Subcutaneous adipose tissue (tissue), 4 donors: ENCODE results near the gene PPIH. TPM values are rescaled to one million over a fixed set of nuclear protein-coding genes. Genes with fewer than 3 reads are reported as not detected.

ENCODE experiments used
- total RNA-seq, 4 donors: library from RNA; depleted of rRNA; stranded (reverse); fragments of >200 nt; gene quantifications; one replicate each; pipeline ENCODE4 v1.1.0, GENCODE V29; 2016
- TF ChIP-seq, protein P1 (sequence below): fragments of 450-650 bp; IDR thresholded peaks from one replicate; pipeline ENCODE4 v1.5.1; 2016; ENCODE audit warnings: low read depth, mild to moderate bottlenecking, control low read depth, antibody characterized with exemption, moderate library complexity

The PPIH gene
- total RNA-seq, 4 donors from 2014 or later = 11.9 to 23.6 (median 20.2) TPM

DNA sequence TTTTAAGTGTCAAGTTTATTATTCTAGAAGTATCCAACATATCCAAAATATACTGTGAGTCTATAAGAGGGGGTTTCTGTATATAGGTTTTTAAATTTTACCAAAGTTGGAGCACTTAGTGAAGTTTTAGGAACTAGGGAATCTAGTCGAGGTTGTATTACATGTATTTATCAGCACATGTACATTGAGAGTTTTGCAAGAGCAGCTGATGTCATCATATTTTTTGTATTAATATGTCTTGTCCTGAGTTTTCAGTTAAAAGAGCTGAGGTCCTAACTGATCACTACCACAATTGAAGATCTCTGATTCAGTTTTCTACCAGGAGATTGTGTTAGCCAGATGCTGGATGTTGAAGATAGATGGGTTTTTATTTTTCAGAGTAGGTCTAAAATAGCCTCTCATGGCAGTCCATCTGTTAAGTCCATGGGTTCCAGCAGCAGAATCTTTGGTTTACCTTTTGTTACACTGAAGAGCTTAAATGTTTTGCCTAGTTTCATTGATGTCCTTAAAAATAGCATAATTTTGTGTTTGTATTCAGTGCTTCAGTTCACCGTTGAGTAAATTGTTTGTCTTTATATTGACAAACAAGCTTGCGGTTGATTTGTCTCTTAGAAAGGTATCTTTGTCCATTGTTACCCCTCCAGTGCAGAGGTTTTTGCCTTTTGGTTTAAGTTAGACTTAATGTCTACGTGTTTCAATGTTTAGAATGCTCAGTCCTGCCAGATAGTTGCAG, 40.0 kb downstream of the PPIH start:
- TF ChIP-seq, protein P1, sequence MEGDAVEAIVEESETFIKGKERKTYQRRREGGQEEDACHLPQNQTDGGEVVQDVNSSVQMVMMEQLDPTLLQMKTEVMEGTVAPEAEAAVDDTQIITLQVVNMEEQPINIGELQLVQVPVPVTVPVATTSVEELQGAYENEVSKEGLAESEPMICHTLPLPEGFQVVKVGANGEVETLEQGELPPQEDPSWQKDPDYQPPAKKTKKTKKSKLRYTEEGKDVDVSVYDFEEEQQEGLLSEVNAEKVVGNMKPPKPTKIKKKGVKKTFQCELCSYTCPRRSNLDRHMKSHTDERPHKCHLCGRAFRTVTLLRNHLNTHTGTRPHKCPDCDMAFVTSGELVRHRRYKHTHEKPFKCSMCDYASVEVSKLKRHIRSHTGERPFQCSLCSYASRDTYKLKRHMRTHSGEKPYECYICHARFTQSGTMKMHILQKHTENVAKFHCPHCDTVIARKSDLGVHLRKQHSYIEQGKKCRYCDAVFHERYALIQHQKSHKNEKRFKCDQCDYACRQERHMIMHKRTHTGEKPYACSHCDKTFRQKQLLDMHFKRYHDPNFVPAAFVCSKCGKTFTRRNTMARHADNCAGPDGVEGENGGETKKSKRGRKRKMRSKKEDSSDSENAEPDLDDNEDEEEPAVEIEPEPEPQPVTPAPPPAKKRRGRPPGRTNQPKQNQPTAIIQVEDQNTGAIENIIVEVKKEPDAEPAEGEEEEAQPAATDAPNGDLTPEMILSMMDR = no peak

GRCh38 chr1:42700006-42700405, 41.8 kb downstream of the PPIH start:
- TF ChIP-seq, protein P1 = no peak

GRCh38 chr1:42703888-42704464, 45.8 kb downstream of the PPIH start:
- TF ChIP-seq, protein P1 = no peak

DNA sequence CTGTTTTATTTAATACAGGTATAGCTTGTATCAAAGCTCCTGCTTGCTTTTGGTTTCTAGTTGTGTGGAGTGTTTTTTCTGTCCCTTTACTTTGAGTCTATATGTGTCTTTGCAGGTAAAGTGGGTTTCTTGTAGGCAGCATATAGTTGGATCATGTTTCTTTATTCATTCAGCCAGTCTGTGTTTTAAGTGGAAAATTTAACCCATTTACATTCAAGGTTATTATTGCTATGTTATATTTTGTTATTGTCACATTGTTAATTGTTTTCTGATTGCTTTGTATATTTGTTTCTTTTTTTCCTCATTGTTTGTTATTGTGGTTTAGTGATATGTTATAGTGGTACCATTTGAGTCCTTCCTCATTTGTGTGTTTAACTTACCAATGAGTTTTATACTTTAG, 55.1 kb downstream of the PPIH start:
- TF ChIP-seq, protein P1 = no peak

DNA sequence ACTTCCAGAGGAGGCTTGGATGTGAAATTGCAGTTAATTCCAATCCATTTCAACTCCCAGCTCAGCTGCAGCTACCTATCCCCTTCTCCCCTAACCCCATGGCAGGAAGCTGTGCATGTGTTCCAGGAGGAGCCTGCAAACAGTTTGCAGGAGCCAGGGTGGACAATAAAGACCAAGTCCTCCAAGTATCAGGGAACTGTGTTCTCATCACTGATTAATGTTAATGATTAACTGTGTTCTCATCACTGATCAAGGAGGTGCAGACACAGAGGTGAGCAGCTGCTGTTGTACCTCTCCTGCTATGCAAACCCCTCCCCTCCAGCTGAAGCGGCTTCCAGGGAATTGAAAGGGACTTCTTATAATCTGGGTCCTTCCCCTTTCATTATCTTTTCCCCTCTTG, 62.6 kb downstream of the PPIH start:
- TF ChIP-seq, protein P1 = no peak

GRCh38 chr1:42721926-42722325, 63.7 kb downstream of the PPIH start:
- TF ChIP-seq, protein P1 = no peak

DNA sequence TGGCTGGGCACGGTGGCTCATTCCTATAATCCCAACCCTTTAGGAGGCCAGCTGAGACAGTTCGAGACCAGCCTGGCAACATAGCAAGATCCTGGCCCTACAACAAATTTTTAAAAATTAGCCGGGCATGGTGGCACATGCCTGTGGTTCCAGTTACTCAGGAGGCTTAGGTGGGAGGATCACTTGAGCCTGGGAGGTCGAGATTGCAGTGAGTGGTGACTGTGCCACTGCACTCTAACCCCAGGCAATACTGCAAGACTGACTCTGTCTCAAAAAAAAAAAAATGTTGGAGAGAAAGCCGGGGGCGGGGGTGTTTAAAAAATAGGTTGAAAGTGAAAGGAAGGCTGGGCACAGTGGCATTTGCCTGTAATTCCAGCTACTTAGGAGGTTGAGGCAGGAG, 65.3 kb downstream of the PPIH start:
- TF ChIP-seq, protein P1 = no peak

Other genes starting within 250 kb of the PPIH start
- gene ZMYND12, start 202.4 kb upstream of the PPIH start, total RNA-seq = 1 to 10 TPM in 3 of 4 donors, not detected in 1; 3.1 to 7.5 (median 3.7) TPM
- 10 to 100 TPM; 46.3 to 92.4 (median 64.0) TPM for gene PPCS, start 201.9 kb upstream of the PPIH start, total RNA-seq
- gene CCDC30, start 195.1 kb upstream of the PPIH start, total RNA-seq = 1 to 10 TPM; 1.9 to 3.9 (median 2.3) TPM
- gene YBX1, start 24.0 kb downstream of the PPIH start, total RNA-seq = 100 to 1,000 TPM; 594 to 809 (median 657) TPM
- not detected for gene CLDN19, start 81.8 kb downstream of the PPIH start, total RNA-seq
- 10 to 100 TPM; 22.0 to 33.8 (median 33.0) TPM for gene P3H1, start 108.6 kb downstream of the PPIH start, total RNA-seq
- gene C1orf50, start 108.8 kb downstream of the PPIH start, total RNA-seq = 1 to 10 TPM; 2.9 to 8.3 (median 4.1) TPM
- under 1 TPM in 1 of 4 donors, not detected in 3; 0.51 TPM for gene TMEM269, start 126.6 kb downstream of the PPIH start, total RNA-seq
- gene ERMAP, start 158.7 kb downstream of the PPIH start, total RNA-seq = 10 to 100 TPM; 17.3 to 20.0 (median 19.8) TPM
- gene SVBP, start 159.0 kb downstream of the PPIH start, total RNA-seq = 10 to 100 TPM; 28.6 to 73.4 (median 36.2) TPM
- 10 to 100 TPM in 1 of 4 donors, 1 to 10 TPM in 3; 6.2 to 11.6 (median 7.0) TPM for gene ZNF691, start 188.2 kb downstream of the PPIH start, total RNA-seq